K562 (cell line): Measurements from ENCODE around the gene AMMECR1. TPM values are rescaled to one million over a fixed set of nuclear protein-coding genes. Genes with fewer than 3 reads are reported as not detected.

ENCODE experiments used
- BCOR ChIP-seq: fragments of 450-650 bp; IDR thresholded peaks from 2 replicates; pipeline ENCODE4 v1.6.1; 2016
- DMBX1 ChIP-seq: fragments of 250-450 bp; sonication (Bioruptor Pico); IDR thresholded peaks from 2 replicates; pipeline ENCODE4 v1.8.0; 2022; ENCODE audit warnings: inconsistent platforms, mild to moderate bottlenecking, moderate library complexity, borderline replicate concordance
- ETV5 ChIP-seq: sonication (generic); formaldehyde crosslinking; IDR thresholded peaks from 2 replicates; pipeline ENCODE4 v1.4.0; 2020; ENCODE audit warnings: low read depth, mild to moderate bottlenecking, missing genetic modification reagents
- HDGF ChIP-seq: fragments of 450-650 bp; IDR thresholded peaks from 2 replicates; pipeline ENCODE4 v1.6.1; 2016
- HMGXB4 ChIP-seq: sonication (generic); formaldehyde crosslinking; IDR thresholded peaks from 2 replicates; pipeline ENCODE4 v1.8.1; 2023; ENCODE audit warnings: mild to moderate bottlenecking, missing genetic modification reagents
- HOMEZ ChIP-seq: fragments of 250-450 bp; sonication (Bioruptor Pico); IDR thresholded peaks from 2 replicates; pipeline ENCODE4 v1.4.0; 2020; ENCODE audit warnings: mild to moderate bottlenecking, moderate library complexity
- MAFK ChIP-seq: IDR thresholded peaks from 2 replicates; pipeline ENCODE4 v1.6.1; 2011; ENCODE audit warnings: low read length, improper control_type of control experiment
- MEIS2 ChIP-seq: fragments of 450-650 bp; IDR thresholded peaks from 2 replicates; pipeline ENCODE4 v1.6.1; 2014; ENCODE audit warnings: mild to moderate bottlenecking; ENCODE audit not compliant: partially characterized antibody
- NONO ChIP-seq, 2 experiments: fragments of 200-400 bp in 1 of 2; fragments of 450-650 bp in 1 of 2; formaldehyde crosslinking in 1 of 2; IDR thresholded peaks; 2 replicates each; pipeline ENCODE4 v1.6.1; 2017; ENCODE audit warnings: low read depth in 2 of 2, mild to moderate bottlenecking in 2 of 2, moderate library complexity in 2 of 2, low read length in 1 of 2
- RBFOX2 ChIP-seq: fragments of 200-400 bp; formaldehyde crosslinking; IDR thresholded peaks from 2 replicates; pipeline ENCODE4 v1.6.1; 2017; ENCODE audit warnings: low read depth, mild to moderate bottlenecking, low read length, moderate library complexity
- SRSF9 ChIP-seq: fragments of 200-400 bp; formaldehyde crosslinking; IDR thresholded peaks from 2 replicates; pipeline ENCODE4 v1.6.1; 2017; ENCODE audit warnings: low read depth, low read length, borderline replicate concordance
- USF2 ChIP-seq: sonication (generic); formaldehyde crosslinking; IDR thresholded peaks from 2 replicates; pipeline ENCODE4 v1.5.0; 2020; ENCODE audit warnings: missing genetic modification reagents
- XRCC5 ChIP-seq: fragments of 200-400 bp; formaldehyde crosslinking; IDR thresholded peaks from 2 replicates; pipeline ENCODE4 v1.6.1; 2017; ENCODE audit warnings: low read depth, mild to moderate bottlenecking, low read length
- ZBTB34 ChIP-seq: fragments of 250-450 bp; sonication (Bioruptor Pico); IDR thresholded peaks from 2 replicates; pipeline ENCODE4 v1.8.0; 2021; ENCODE audit warnings: mild to moderate bottlenecking, moderate library complexity
- ZBTB7A ChIP-seq: IDR thresholded peaks from 2 replicates; pipeline ENCODE4 v1.6.1; 2011; ENCODE audit warnings: low read depth, mild to moderate bottlenecking, low read length, moderate library complexity, borderline replicate concordance; ENCODE audit not compliant: control insufficient read depth
- ZFP1 ChIP-seq: fragments of 450-650 bp; formaldehyde crosslinking; IDR thresholded peaks from 2 replicates; pipeline ENCODE4 v1.4.0; 2020; ENCODE audit warnings: mild to moderate bottlenecking, mixed read lengths
- ZFP30 ChIP-seq: fragments of 250-450 bp; sonication (Bioruptor Pico); IDR thresholded peaks from 2 replicates; pipeline ENCODE4 v1.8.0; 2022; ENCODE audit warnings: moderate library complexity, mild to moderate bottlenecking, inconsistent platforms, borderline replicate concordance
- ZNF253 ChIP-seq: fragments of 250-450 bp; sonication (Bioruptor Pico); conservative IDR thresholded peaks from 2 replicates; pipeline ENCODE4 v1.6.1; 2021; ENCODE audit warnings: mild to moderate bottlenecking
- ZNF408 ChIP-seq: fragments of 250-450 bp; sonication (Bioruptor Pico); IDR thresholded peaks from 2 replicates; pipeline ENCODE4 v1.4.0; 2020; ENCODE audit warnings: low read depth, mild to moderate bottlenecking, moderate library complexity
- ZNF644 ChIP-seq: fragments of 200-800 bp; sonication (Bioruptor generic); IDR thresholded peaks from 2 replicates; pipeline ENCODE4 v1.6.1; 2016; ENCODE audit warnings: low read depth, missing genetic modification characterization, missing compliant biosample characterization
- ZNF707 ChIP-seq: fragments of 250-450 bp; sonication (Bioruptor Pico); conservative IDR thresholded peaks from 2 replicates; pipeline ENCODE4 v1.8.0; 2022; ENCODE audit warnings: inconsistent platforms, mild to moderate bottlenecking, moderate library complexity
- polyA plus RNA-seq, 8 experiments: library from polyadenylated mRNA; depleted of rRNA in 4 of 8; stranded (reverse) in 5 of 8; unstranded in 3 of 8; fragments of >200 nt; fragmentation: Nextera tagmentation in 2 of 8; fragmentation: Illumina TruSeq in 1 of 8; extraction: Ambion mirVana in 2 of 8; extraction: Trizol in 1 of 8; gene quantifications; 2 replicates each; pipeline versions ENCODE4 v1.2.1 to v1.2.3, GENCODE V29; 2011 to 2014; ENCODE audit warnings: inconsistent platforms in 1 of 8, missing spikeins in 1 of 8
- total RNA-seq, 7 experiments: library from RNA; depleted of rRNA in 6 of 7; stranded (reverse); fragments of >200 nt in 6 of 7; fragmentation: Illumina TruSeq in 2 of 7; extraction: Trizol in 2 of 7; gene quantifications; 2 replicates each; pipeline versions ENCODE4 v1.2.1 to v1.2.3, GENCODE V29; 2011 to 2021; ENCODE audit warnings: low replicate concordance in 1 of 7
- TF ChIP-seq, protein P1 (sequence below), 2 experiments: fragments of 250-450 bp in 1 of 2; fragments of 450-650 bp in 1 of 2; sonication (Bioruptor Pico) in 1 of 2; IDR thresholded peaks; 2 replicates each; pipeline versions ENCODE4 v1.6.1 to v1.8.0; 2016 to 2021; ENCODE audit warnings: mild to moderate bottlenecking in 2 of 2, moderate library complexity in 2 of 2, missing compliant biosample characterization in 1 of 2, missing genetic modification characterization in 1 of 2

The AMMECR1 gene
- total and polyA plus RNA-seq, 9 of the 15 experiments (the other 6 are each of a cell fraction or from before 2014, with no cell fraction given), result 13.9 to 36.7 (median 23.6) TPM

- TF ChIP-seq RBFOX2 (no peak), ZNF408 (CRISPR knock-in tag) (no peak), HMGXB4 (CRISPR knock-in tag) (no peak), ZNF253 (CRISPR knock-in tag) (no peak), MEIS2 (peak; percentile 9), XRCC5 (no peak), HOMEZ (CRISPR knock-in tag) (no peak), ZFP1 (no peak), USF2 (CRISPR knock-in tag) (no peak), HDGF (no peak), ZFP30 (CRISPR knock-in tag) (no peak), ZNF707 (CRISPR knock-in tag) (no peak), ETV5 (CRISPR knock-in tag) (no peak), MAFK (peak; percentile 72), ZBTB34 (CRISPR knock-in tag) (no peak), SRSF9 (no peak), ZBTB7A (no peak; the same call in 1 of the 2 replicates), BCOR (0 out of 2 replicates have a peak, but pooled peaks have one; percentile 30), NONO (IDR thresholded peaks at IDR 0.05; ENCODE audit: low read depth in 2 of 2, low read length in 1 of 2) (0 out of 4 replicates have a peak, but pooled peaks of 1 of the 2 experiments have one; percentile 25), ZNF644 (tag) (no peak), DMBX1 (peak; percentile 39)
- TF ChIP-seq, protein P1, sequence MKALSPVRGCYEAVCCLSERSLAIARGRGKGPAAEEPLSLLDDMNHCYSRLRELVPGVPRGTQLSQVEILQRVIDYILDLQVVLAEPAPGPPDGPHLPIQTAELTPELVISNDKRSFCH (CRISPR knock-in tag; IDR thresholded peaks at IDR 0.05), result no peak
- TF ChIP-seq, protein P1 (tag; IDR thresholded peaks at IDR 0.05), result peak; percentile 35; the same call in 1 of the 2 replicates
Observed at GRCh38 chrX:110178179-110178865, 139.6 kb downstream of the AMMECR1 start (continued).
